Esophagus (tissue), 2 donors: Measurements from ENCODE around the gene SH3YL1. TPM values are rescaled to one million over a fixed set of nuclear protein-coding genes. Genes with fewer than 3 reads are reported as not detected.

Source experiments
- H3K27ac ChIP-seq, 2 donors: one replicate each; pipeline ENCODE4 v1.5.1; 2013; ENCODE audit warnings: low read depth in 2 of 2, mild to moderate bottlenecking in 2 of 2, inconsistent platforms in 1 of 2, low read length in 1 of 2, moderate library complexity in 1 of 2
- H3K27me3 ChIP-seq, 2 donors: one replicate each; pipeline ENCODE4 v1.6.1; 2013; ENCODE audit warnings: low read length in 2 of 2, control low read depth in 1 of 2, mild to moderate bottlenecking in 1 of 2; ENCODE audit not compliant: insufficient read depth in 2 of 2, control insufficient read depth in 1 of 2
- H3K36me3 ChIP-seq, 2 donors: one replicate each; pipeline ENCODE4 v1.6.1; 2013; ENCODE audit warnings: low read length in 1 of 2; ENCODE audit not compliant: control insufficient read depth in 2 of 2, insufficient read depth in 2 of 2
- H3K4me1 ChIP-seq, 2 donors: one replicate each; pipeline ENCODE4 v1.6.1; 2013; ENCODE audit warnings: low read length in 1 of 2; ENCODE audit not compliant: control insufficient read depth in 2 of 2, insufficient read depth in 2 of 2
- H3K4me3 ChIP-seq, 2 donors: one replicate each; pipeline ENCODE4 v1.5.1; 2013; ENCODE audit warnings: low read length in 2 of 2, mild to moderate bottlenecking in 2 of 2, low read depth in 1 of 2, moderate library complexity in 1 of 2
- H3K9me3 ChIP-seq, 2 donors: one replicate each; pipeline ENCODE4 v1.6.1; 2013; ENCODE audit warnings: mild to moderate bottlenecking in 2 of 2, low read depth in 1 of 2, low read length in 1 of 2, moderate library complexity in 1 of 2; ENCODE audit not compliant: control insufficient read depth in 2 of 2, insufficient read depth in 1 of 2
- WGBS, 2 donors: extraction: QIAGEN DNeasy Blood & Tissue Kit; methylation state at CpG; one replicate each; pipeline ENCODE4 v1.1.7; 2013; 5-methylcytosine and 5-hydroxymethylcytosine counted together
- polyA plus RNA-seq, 2 donors: library from polyadenylated mRNA; stranded (reverse); fragments of 200-250 nt; gene quantifications; one replicate each; pipeline ENCODE4 v1.2.3, GENCODE V29; 2013
- donor health status: healthy with polysubstance abuse.
- donor health status: Bipolar disorder and iron deficiency.

Gene SH3YL1
- polyA plus RNA-seq, 2 donors = 57.0 to 72.5 TPM

DNA sequence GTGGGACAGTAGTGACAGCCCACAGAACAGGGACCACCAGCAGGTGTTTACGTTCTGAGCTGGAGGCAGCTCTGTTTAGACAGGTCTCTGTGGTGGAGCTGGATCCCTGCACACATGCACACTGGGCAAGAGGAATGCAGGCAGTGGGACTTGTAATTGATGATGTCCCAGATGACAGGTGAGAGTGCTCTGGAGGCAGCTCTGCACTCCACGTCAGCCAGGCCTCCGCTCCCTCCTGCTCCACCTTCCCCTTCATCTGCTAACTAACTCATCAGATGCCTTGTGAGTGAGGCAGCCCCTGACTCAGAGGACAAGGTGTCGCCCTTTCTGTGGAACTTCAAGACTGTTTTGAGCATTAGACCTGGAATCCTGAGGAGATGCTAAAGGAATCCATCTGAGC is 53.2 kb downstream of the SH3YL1 start:
- H3K36me3 ChIP-seq = no peaks in the 10 kb centered on the region
- no peak overlapping the region for H3K4me3 ChIP-seq
- no peaks in the 10 kb centered on the region for H3K27me3 ChIP-seq
- H3K9me3 ChIP-seq = peaks cover 0 to 4% of the 10 kb centered on the region in 2 donors
- H3K27ac ChIP-seq = no peak overlapping the region
- 72 to 75% methylated on average over 4 of the region's 4 CpGs for WGBS, 2 donors
- no peaks in the 10 kb centered on the region for H3K4me1 ChIP-seq

DNA sequence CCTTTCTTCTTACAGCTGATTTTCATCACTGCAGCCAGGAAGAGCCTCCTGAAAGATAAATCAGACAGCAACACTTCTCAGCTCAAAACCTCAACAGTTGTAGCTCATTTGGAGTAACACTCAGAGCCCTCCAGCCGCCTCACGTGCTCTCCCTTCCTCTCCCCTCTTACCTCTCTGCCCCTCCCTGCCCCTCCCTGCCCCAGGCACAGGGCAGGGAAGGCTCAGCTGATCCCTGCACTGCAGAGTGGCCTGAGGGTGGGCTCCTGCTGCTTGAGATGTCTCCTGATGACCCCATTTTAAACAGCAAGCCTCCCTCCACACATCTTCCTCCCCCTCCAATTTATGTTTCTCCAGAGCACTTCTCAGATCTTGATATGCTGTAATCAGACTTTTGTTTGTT is 54.4 kb downstream of the SH3YL1 start:
- no peak overlapping the region for H3K4me3 ChIP-seq
- no peaks in the 10 kb centered on the region for H3K4me1 ChIP-seq
- WGBS, 2 donors = 65 to 85% methylated on average over 2 of the region's 2 CpGs
- no peaks in the 10 kb centered on the region for H3K27me3 ChIP-seq
- H3K36me3 ChIP-seq = no peaks in the 10 kb centered on the region
- H3K9me3 ChIP-seq = peaks cover 0 to 4% of the 10 kb centered on the region in 2 donors
- H3K27ac ChIP-seq = no peak overlapping the region

DNA sequence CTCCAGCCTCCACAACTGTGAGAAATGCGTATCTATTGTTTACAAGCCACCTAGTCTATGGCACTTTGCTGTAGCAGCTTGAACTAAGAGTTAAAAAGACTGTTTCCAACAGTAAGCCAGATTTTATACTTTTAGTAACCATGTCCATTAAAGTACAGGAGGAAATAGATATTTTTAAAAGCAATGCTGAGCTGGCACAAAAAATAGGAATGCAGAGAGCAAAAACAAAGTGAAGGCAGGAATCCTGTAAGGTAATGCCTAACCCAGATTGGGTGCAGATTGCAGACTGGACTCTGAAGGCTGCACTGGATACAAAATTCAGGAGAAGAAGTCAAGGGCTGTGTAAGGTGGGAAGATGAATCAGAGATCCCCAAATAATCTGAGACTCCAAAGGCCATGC is 55.5 kb downstream of the SH3YL1 start:
- Histone ChIP-seq H3K4me1 (no peaks in the 10 kb centered on the region), H3K9me3 (peaks cover 0 to 4% of the 10 kb centered on the region in 2 donors), H3K36me3 (no peaks in the 10 kb centered on the region), H3K27ac (no peak overlapping the region), H3K27me3 (no peaks in the 10 kb centered on the region), H3K4me3 (no peak overlapping the region)
- WGBS, 2 donors = 72 to 79% methylated on average over 1 of the region's 1 CpG

DNA sequence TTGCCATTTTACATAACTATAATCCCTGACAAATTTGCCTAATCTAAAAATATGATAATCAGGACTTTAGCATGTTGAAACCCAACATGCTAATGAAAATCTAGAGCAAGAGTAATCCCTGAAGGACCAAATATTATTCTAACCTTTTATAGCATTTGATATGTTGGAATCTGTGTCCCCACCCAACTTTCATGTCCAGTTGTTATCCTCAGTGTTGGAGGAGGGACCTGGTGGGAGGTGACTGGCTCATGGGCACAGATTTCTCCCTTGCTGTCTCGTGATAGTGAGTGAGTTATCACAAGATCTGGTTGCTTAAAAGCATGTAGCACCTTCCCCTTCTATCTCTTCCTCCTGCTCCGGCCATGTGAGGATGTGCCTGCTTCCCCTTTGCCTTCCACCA is 59.8 kb downstream of the SH3YL1 start:
- no peaks in the 10 kb centered on the region for H3K36me3 ChIP-seq
- 59 to 78% methylated on average over 2 of the region's 2 CpGs for WGBS, 2 donors

DNA sequence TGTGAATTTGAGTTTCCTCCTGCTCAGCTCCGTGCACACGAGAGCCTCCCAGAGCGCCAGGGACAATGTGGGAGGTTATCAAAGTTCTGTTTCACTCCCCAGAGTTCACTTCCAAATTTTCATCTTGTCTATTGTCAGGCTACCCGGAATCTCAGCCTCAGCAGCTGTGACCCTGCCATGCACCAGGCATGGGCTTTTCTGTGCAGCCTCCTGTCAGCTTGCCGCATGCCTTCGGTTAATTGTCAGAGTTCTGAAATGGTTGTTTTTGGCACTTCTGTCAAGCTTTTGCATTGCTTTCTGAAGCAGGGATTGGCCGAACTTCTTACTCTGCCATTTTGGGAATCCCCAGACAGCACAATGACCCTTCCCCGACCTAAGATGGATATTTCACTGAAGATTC is 60.4 kb downstream of the SH3YL1 start:
- no peaks in the 10 kb centered on the region for H3K36me3 ChIP-seq
- no peak overlapping the region for H3K4me3 ChIP-seq
- no peak overlapping the region for H3K27ac ChIP-seq
- H3K27me3 ChIP-seq = no peaks in the 10 kb centered on the region
- WGBS, 2 donors = 79 to 84% methylated on average over 8 of the region's 8 CpGs
- no peaks in the 10 kb centered on the region for H3K9me3 ChIP-seq
- H3K4me1 ChIP-seq = no peaks in the 10 kb centered on the region

More for the DNA sequence above, 59.8 kb downstream of the SH3YL1 start:
- Histone ChIP-seq H3K27ac (no peak overlapping the region), H3K4me3 (no peak overlapping the region), H3K27me3 (no peaks in the 10 kb centered on the region), H3K4me1 (no peaks in the 10 kb centered on the region), H3K9me3 (no peaks in the 10 kb centered on the region)

DNA sequence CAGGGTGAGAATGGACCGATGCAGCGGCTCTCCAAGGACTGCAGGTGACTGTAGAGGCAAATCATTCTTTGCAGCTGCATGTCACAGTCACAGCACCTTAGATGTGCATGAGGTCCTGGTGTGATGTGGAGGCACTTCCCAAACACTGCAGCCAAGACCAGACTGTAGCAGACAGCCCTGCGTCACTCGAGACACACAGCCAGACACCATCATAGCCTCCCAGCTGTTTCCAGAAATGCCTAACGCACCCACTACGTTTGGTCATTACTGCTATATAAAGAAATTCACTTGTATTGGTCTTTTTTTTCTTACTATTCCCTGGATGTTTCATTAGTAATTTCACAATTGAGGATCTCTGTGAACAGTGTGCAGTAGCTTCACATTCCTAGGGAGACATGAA is 60.9 kb downstream of the SH3YL1 start:
- H3K27me3 ChIP-seq = no peaks in the 10 kb centered on the region
- 85 to 88% methylated on average over 6 of the region's 6 CpGs for WGBS, 2 donors
- H3K9me3 ChIP-seq = no peaks in the 10 kb centered on the region
- no peaks in the 10 kb centered on the region for H3K4me1 ChIP-seq
- no peak overlapping the region for H3K4me3 ChIP-seq
- H3K27ac ChIP-seq = no peak overlapping the region
- no peaks in the 10 kb centered on the region for H3K36me3 ChIP-seq

DNA sequence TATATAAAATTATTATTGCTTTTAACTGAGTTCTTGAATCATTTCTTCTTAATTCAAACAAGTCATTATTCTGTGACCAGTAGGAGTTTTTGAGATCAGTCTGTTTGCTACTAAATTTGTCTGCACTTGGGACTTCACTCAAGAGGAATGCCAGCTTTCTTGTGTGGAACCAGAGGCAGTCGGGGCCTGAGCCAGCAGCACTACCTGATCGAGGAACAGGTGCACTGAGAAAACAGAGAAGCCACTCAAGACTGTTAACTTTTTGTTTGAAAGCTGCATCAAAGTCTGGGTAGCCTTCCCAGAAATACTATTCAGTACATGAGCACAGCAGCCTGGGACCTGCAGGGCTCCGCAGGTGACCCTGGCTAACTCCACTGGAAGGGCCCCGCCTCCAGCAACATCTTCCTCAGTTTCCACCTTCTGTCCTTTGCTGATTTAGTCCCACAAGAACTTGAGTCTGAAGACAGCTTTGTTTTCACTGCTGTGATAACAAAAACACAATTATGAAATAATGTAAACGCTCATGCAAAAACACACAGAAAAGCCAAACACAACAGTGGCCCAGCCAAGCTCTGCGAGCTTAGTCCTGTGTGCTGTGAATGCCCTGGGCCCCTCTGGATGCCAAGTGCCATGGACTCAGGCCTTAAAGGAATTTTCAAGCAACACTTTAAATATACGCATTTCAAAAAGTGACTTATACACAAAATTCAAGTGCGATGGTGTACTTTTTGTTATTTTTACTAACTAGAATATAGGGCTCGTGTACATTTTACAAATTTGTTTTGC is 62.0 kb downstream of the SH3YL1 start:
- Histone ChIP-seq H3K9me3 (no peaks in the 10 kb centered on the region), H3K27ac (no peak overlapping the region), H3K36me3 (no peaks in the 10 kb centered on the region), H3K27me3 (no peaks in the 10 kb centered on the region), H3K4me1 (no peaks in the 10 kb centered on the region), H3K4me3 (no peak overlapping the region)
- WGBS, 2 donors = 74 to 83% methylated on average over 9 of the region's 9 CpGs

DNA sequence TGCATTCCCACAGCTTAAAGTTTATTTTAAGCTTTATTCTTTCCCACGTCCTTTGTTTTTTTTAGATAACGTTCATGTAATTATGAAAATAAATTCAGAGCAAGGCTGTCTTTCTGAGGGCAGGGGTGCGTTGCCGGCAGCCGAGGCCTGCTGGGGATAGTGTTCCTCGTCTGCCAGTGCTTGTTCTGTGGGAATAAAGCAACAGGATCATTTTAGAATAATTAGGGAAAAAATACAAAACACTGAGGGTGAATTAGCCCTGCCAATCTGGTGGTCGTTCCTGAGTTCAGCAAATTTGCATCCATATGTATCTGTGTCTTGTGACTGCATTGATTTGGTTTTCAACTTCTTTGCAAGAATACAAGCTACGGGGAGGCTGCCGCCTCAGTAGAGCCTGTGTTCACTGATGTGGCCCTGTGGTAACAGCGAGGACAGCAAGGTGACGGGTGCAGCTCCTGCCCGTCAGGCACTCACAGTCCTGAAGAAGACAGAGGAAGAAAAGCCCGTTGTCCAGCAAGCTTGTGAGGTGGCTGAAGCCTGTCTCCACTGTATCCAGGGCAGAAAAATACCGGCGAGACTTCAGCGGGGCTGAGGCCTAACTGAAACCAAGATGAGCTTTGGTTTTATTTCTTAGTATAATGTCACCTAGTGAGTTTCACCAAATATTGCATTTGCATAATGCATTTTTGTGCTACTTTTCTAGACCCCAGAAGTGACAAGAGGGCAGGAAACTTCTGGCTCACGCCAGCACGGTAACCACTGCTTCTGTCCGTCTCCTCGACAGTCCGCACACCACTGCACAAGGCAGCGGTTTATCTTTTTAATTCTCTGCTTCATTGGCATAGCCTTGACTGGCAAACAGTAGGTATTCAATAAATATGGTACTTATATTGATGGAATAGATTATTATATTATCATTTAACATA is 64.5 kb downstream of the SH3YL1 start:
- Histone ChIP-seq H3K9me3 (no peaks in the 10 kb centered on the region), H3K27me3 (no peaks in the 10 kb centered on the region), H3K36me3 (no peaks in the 10 kb centered on the region), H3K4me1 (peaks cover 0 to 2% of the 10 kb centered on the region in 2 donors), H3K4me3 (no peak overlapping the region), H3K27ac (no peak overlapping the region)
- WGBS, 2 donors = 76 to 78% methylated on average over 22 of the region's 22 CpGs

DNA sequence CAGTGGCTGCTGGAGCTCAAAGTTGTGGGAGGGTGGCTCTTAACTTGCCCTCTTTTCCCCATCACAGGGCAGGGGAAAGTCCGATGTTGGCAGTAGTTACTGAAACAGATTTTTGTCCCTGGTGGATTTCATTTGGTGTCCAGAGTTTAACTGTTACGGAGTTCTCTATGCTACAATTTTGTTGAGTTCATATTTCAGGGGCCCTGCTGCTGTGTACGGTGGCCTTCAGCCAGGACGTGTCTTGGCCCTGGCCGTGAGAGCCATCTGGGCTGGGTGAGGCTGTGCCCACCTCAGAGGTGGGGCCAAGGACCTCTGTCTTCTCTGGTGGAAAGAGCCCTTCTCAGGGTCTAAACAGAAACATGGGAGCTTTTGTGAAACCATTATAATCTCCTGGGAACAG is 67.4 kb downstream of the SH3YL1 start:
- Histone ChIP-seq H3K4me3 (no peak overlapping the region), H3K4me1 (peaks cover 0 to 2% of the 10 kb centered on the region in 2 donors), H3K27me3 (no peaks in the 10 kb centered on the region), H3K27ac (no peak overlapping the region), H3K36me3 (no peaks in the 10 kb centered on the region), H3K9me3 (no peaks in the 10 kb centered on the region)
- 71 to 83% methylated on average over 5 of the region's 5 CpGs for WGBS, 2 donors
